Lower lobe of right lung (tissue), 2 donors: ENCODE data around the gene EVA1A. TPM values are rescaled to one million over a fixed set of nuclear protein-coding genes. Genes with fewer than 3 reads are reported as not detected.

Source experiments
- ATAC-seq, 2 donors: fragments of 200-7000 bp; cut with Tn5 transposase; one replicate each; pipeline ENCODE4 v1.9.1; 2020 to 2022; ENCODE audit warnings: mild to moderate bottlenecking in 2 of 2, moderate library complexity in 2 of 2
- DNase-seq: peaks from one replicate; pipeline ENCODE4 v3.0.0-alpha.2; 2020
- H3K27ac ChIP-seq: fragments of 200-600 bp; one replicate; pipeline ENCODE4 v1.8.0; 2022
- H3K27me3 ChIP-seq: fragments of 200-600 bp; one replicate; pipeline ENCODE4 v1.8.0; 2022; ENCODE audit warnings: low read depth
- H3K36me3 ChIP-seq: fragments of 200-600 bp; one replicate; pipeline ENCODE4 v1.8.0; 2022; ENCODE audit warnings: mild to moderate bottlenecking
- H3K4me1 ChIP-seq: fragments of 200-600 bp; one replicate; pipeline ENCODE4 v1.8.0; 2022
- H3K4me3 ChIP-seq: fragments of 200-600 bp; one replicate; pipeline ENCODE4 v1.8.0; 2022; ENCODE audit warnings: mild to moderate bottlenecking
- H3K9me3 ChIP-seq: fragments of 200-600 bp; one replicate; pipeline ENCODE4 v1.8.0; 2022
- intact Hi-C: fragments of 100-400 bp; cut with DNase I; formaldehyde crosslinking; loops from one replicate; pipeline ENCODE4 v1.11.0; 2022
- total RNA-seq: library from RNA; stranded (reverse); fragmentation: NEBNext Ultra II Directional; extraction: Animal tissue kit (Norgen Biotek cat#: 25700); gene quantifications from one replicate; pipeline ENCODE4 v1.2.1, GENCODE V29; 2021
- TF ChIP-seq, protein P1 (sequence below): fragments of 200-600 bp; IDR thresholded peaks from one replicate; pipeline ENCODE4 v1.8.0; 2022; ENCODE audit warnings: antibody characterized with exemption, mild to moderate bottlenecking
- donor health status: DM: no; HTN: yes; CAD: no; lungs with severe emphysema.

Gene EVA1A
- total RNA-seq, 1 donor from 2014 or later, result 31.7 TPM

DNA sequence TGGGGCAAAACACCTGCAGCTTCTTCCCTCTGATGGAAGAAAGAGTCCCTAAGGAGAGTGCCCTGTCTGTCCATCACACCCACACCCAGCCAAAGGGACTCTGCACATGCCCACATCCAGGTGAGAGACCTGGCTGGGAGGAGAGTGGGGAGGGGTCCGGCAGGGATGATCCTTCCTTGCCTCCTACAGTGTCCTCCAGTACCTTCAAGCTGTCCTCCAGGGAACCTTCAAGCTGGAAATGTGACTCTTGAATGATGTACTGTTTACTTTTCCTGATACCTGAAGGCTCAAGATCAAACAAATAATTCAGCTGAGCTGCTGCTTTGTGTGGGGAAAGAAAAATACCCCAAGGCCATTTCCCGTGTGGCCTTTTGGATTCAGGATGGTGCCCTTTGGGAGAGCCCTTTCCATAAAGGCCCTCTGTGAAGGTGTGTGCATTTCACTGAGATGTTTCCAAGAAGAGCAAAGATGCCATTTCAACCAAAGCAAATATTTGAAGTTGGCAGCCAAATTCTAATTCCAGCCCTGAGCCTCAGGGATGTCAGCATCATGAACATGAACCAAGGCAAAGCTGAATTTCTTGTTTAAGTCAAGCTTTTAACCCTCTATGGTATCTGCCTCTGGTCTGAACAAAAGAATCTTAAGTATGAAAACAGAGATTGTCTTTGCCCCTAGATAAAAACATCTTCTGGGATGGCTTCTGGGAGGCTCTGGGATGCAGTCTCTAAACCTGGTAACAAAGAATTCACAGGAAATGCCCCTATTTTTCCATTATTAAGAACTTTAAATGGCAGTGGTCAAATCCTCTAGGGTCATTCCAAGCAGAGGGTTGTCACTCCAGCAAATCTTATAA, 11.1 kb downstream of the EVA1A start:
- Histone ChIP-seq H3K4me1 (no peaks in the 10 kb centered on the region), H3K27ac (no peak overlapping the region), H3K36me3 (no peaks in the 10 kb centered on the region), H3K27me3 (no peaks in the 10 kb centered on the region), H3K9me3 (no peaks in the 10 kb centered on the region), H3K4me3 (no peak overlapping the region)
- no peak for DNase-seq
- ATAC-seq, result no peak
- TF ChIP-seq, protein P1, sequence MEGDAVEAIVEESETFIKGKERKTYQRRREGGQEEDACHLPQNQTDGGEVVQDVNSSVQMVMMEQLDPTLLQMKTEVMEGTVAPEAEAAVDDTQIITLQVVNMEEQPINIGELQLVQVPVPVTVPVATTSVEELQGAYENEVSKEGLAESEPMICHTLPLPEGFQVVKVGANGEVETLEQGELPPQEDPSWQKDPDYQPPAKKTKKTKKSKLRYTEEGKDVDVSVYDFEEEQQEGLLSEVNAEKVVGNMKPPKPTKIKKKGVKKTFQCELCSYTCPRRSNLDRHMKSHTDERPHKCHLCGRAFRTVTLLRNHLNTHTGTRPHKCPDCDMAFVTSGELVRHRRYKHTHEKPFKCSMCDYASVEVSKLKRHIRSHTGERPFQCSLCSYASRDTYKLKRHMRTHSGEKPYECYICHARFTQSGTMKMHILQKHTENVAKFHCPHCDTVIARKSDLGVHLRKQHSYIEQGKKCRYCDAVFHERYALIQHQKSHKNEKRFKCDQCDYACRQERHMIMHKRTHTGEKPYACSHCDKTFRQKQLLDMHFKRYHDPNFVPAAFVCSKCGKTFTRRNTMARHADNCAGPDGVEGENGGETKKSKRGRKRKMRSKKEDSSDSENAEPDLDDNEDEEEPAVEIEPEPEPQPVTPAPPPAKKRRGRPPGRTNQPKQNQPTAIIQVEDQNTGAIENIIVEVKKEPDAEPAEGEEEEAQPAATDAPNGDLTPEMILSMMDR, result no peak
- intact Hi-C loops, result no loop called here

DNA sequence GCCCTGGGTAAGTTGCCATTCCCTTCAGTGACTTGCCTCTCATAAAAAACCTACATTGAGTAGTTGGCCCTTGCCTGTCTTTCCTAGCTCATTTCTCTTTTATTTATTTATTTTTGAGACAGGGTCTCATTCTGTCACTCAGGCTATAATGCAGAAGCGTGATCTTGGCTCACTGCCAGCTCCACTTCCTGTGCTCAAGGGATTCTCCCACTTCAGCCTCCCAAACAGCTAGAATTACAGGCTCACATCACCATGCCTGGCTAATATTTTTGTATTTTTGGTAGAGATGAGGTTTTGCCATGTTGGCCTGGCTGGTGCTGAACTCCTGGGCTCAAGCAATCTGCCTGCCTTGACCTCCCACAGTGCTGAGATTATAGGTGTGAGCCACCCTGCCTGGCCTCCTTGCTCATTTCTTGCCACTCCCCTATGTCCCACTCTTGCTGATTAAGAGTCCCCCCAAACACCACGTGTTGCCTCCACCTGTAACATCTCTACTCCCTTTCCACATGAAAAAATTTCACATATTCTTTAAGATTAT, 12.6 kb downstream of the EVA1A start:
- Histone ChIP-seq H3K27me3 (no peaks in the 10 kb centered on the region), H3K9me3 (no peaks in the 10 kb centered on the region), H3K36me3 (no peaks in the 10 kb centered on the region), H3K27ac (no peak overlapping the region), H3K4me3 (no peak overlapping the region), H3K4me1 (no peaks in the 10 kb centered on the region)
- ATAC-seq, result no peak
- intact Hi-C loops, result no loop called here
- TF ChIP-seq, protein P1, result no peak
- DNase-seq, result no peak

DNA sequence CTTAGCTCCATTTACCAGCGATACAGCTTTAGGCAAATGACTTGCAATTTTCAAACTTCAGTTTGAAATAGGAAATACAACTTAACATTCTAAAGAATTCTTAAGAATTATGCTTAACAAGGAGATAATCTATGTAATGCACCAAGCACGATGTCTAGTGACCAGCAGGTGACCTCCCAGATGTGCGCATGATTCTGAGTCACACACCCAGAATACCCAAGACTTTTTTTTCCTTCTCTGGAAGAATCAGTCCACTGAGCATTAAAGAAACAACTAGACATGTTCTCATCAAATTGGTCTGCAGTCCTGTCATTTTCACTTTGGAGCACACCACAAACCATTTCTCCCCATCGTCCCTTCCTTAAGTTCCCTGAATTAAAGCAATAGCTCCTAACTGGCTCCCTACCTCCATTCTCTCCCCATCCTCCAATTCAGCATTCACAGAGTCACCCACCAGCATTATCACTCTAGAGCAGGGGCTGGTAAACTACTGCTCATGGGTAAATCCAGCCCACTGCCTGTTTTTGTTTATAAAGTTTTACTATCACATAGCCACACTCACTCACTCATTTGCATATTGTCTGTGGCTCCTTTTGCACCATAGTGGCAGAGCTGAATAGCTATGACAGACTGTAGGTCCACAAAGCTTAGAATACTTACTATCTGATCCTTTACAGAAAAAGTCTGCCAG, 13.2 kb downstream of the EVA1A start:
- H3K4me1 ChIP-seq, result no peaks in the 10 kb centered on the region
- no peaks in the 10 kb centered on the region for H3K9me3 ChIP-seq
- H3K4me3 ChIP-seq, result no peak overlapping the region
- peak in 1 of 2 donors; percentile 25 for ATAC-seq
- TF ChIP-seq, protein P1, result no peak
- H3K27ac ChIP-seq, result no peak overlapping the region
- intact Hi-C loops, result no loop called here
- H3K27me3 ChIP-seq, result no peaks in the 10 kb centered on the region
- no peaks in the 10 kb centered on the region for H3K36me3 ChIP-seq
- no peak for DNase-seq

DNA sequence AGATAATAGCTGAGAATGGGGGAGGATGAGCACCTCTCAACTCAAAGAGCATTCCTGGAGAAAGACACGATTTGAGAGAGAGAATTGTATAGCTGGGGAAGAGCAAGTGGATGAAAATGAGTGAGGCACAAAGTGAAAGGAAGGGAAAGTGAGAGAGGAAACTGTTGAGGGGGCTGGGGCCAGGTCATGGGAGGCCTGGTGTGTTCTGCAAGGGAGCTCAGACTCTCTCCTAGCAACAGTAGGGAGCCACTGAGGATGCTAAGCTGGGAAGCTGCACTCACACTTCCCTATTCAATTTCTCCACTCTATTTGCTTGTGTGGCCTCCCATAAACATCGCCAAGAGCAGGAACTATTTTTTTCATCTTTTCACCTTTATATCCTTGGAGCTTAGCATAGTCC, 14.8 kb downstream of the EVA1A start:
- H3K4me1 ChIP-seq, result no peaks in the 10 kb centered on the region
- no peak overlapping the region for H3K27ac ChIP-seq
- no peak overlapping the region for H3K4me3 ChIP-seq
- ATAC-seq (no peak), DNase-seq (no peak)
- no peaks in the 10 kb centered on the region for H3K9me3 ChIP-seq
- TF ChIP-seq, protein P1, result no peak
- H3K27me3 ChIP-seq, result no peaks in the 10 kb centered on the region
- H3K36me3 ChIP-seq, result no peaks in the 10 kb centered on the region
- intact Hi-C loops, result no loop called here

DNA sequence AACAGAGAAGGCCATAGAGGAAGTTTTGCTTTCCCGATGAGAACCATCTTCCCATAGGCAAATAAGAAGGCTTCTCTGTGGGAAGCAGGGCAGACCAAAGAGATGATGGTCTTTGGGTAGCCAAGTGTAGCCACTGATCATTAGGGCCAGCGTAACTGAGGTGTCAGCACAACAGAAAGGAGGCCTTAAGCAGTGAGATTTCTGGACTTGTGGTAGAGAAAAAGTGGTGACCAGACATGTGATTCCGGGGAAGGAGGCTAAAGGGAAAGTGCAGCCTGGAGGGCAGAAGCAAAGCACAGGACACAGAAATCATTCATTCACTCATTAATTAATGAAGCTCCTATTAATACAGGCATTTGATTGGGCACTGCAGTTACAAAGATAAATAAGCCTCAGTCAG, 15.4 kb downstream of the EVA1A start:
- intact Hi-C loops, result no loop called here
- no peak for ATAC-seq
- TF ChIP-seq, protein P1, result no peak

More for the DNA sequence above, 15.4 kb downstream of the EVA1A start:
- Histone ChIP-seq H3K27me3 (no peaks in the 10 kb centered on the region), H3K4me3 (no peak overlapping the region), H3K9me3 (no peaks in the 10 kb centered on the region), H3K27ac (no peak overlapping the region), H3K36me3 (no peaks in the 10 kb centered on the region), H3K4me1 (no peaks in the 10 kb centered on the region)
- no peak for DNase-seq
